A549 (cell line): ENCODE results near the gene MYBL2. TPM values are rescaled to one million over a fixed set of nuclear protein-coding genes. Genes with fewer than 3 reads are reported as not detected.

Experiments used
- ATAC-seq, 2 experiments: fragments of 200-7000 bp in 1 of 2; fragments of >200 bp in 1 of 2; cut with Nextera tagmentation in 1 of 2; cut with Tn5 transposase in 1 of 2; 3 replicates each; pipeline versions ENCODE4 v1.8.0 to v1.9.1; 2018 to 2020; ENCODE audit warnings: mild to moderate bottlenecking in 1 of 2, moderate library complexity in 1 of 2
- CTCF ChIA-PET: fragments of 300-600 bp; sonication (Branson Sonifier 250); formaldehyde crosslinking; extraction: SDS; loops from one replicate; lab custom pipeline; 2021; ENCODE audit warnings: antibody characterized with exemption, inconsistent platforms; lab: Yijun Ruan, JAX
- POLR2A ChIA-PET: fragments of 350-600 bp; formaldehyde crosslinking; extraction: SDS; loops from one replicate; lab custom pipeline; 2021; ENCODE audit warnings: antibody characterized with exemption, inconsistent platforms; lab: Yijun Ruan, JAX
- DNase-seq, 2 experiments: peaks; one replicate each; pipeline versions ENCODE4 v3.0.0 to v3.0.0-alpha.2; 2011 to 2016; ENCODE audit warnings: low read depth in 1 of 2, low spot score in 1 of 2
- FAIRE-seq: peaks from 2 replicates; lab custom pipeline; 2011; peaks lifted over from hg19 to GRCh38; lab: Jason Lieb, UNC
- H3K27ac ChIP-seq, 2 experiments: fragments of >200 bp; sonication (Bioruptor Twin); formaldehyde crosslinking; 3 replicates each; pipeline ENCODE4 v1.5.1; 2016 to 2017
- H3K4me1 ChIP-seq: fragments of >200 bp; sonication (Bioruptor Twin); formaldehyde crosslinking; 3 replicates; pipeline ENCODE4 v1.6.1; 2016
- H3K4me2 ChIP-seq: fragments of >200 bp; sonication (Bioruptor Twin); formaldehyde crosslinking; 3 replicates; pipeline ENCODE4 v1.6.1; 2016
- H3K4me3 ChIP-seq: fragments of >200 bp; sonication (Bioruptor Twin); formaldehyde crosslinking; 3 replicates; pipeline ENCODE4 v1.5.1; 2016
- H3K9me3 ChIP-seq: fragments of >200 bp; sonication (Bioruptor Twin); formaldehyde crosslinking; 3 replicates; pipeline ENCODE4 v1.6.1; 2016
- BHLHE40 ChIP-seq: IDR thresholded peaks from 2 replicates; pipeline ENCODE4 v1.6.1; 2012; ENCODE audit warnings: low read depth, low read length, inconsistent platforms
- CBX2 ChIP-seq: fragments of 200-600 bp; sonication (generic); IDR thresholded peaks from 2 replicates; pipeline ENCODE4 v1.6.1; 2016; ENCODE audit warnings: low read depth, mild to moderate bottlenecking, borderline replicate concordance
- CBX8 ChIP-seq: fragments of 200-600 bp; sonication (generic); IDR thresholded peaks from 2 replicates; pipeline ENCODE4 v1.6.1; 2016
- CHD2 ChIP-seq: fragments of 150-350 bp; IDR thresholded peaks from 2 replicates; pipeline ENCODE4 v1.6.1; 2014; ENCODE audit warnings: low read length; ENCODE audit not compliant: partially characterized antibody
- E2F6 ChIP-seq: IDR thresholded peaks from 2 replicates; pipeline ENCODE4 v1.6.1; 2012; ENCODE audit warnings: low read depth, borderline replicate concordance
- EHF ChIP-seq: fragments of 250-450 bp; sonication (Bioruptor Pico); IDR thresholded peaks from 2 replicates; pipeline ENCODE4 v1.5.0; 2020; ENCODE audit warnings: mild to moderate bottlenecking
- EHMT2 ChIP-seq: fragments of 200-600 bp; sonication (generic); IDR thresholded peaks from 2 replicates; pipeline ENCODE4 v1.6.1; 2016; ENCODE audit warnings: antibody characterized with exemption, low read depth, mild to moderate bottlenecking, moderate library complexity
- ELK1 ChIP-seq: fragments of 150-350 bp; IDR thresholded peaks from 2 replicates; pipeline ENCODE4 v1.6.1; 2014; ENCODE audit warnings: low read depth, mild to moderate bottlenecking, low read length
- FOSB ChIP-seq: fragments of 250-450 bp; sonication (Bioruptor Pico); IDR thresholded peaks from 2 replicates; pipeline ENCODE4 v1.5.0; 2020; ENCODE audit warnings: mild to moderate bottlenecking, moderate library complexity
- GATA3 ChIP-seq: IDR thresholded peaks from 2 replicates; pipeline ENCODE4 v1.6.1; 2012; ENCODE audit warnings: borderline replicate concordance
- HDAC2 ChIP-seq: fragments of 200-600 bp; sonication (generic); IDR thresholded peaks from 2 replicates; pipeline ENCODE4 v1.6.1; 2016
- HOXA7 ChIP-seq: fragments of 250-450 bp; sonication (Bioruptor Pico); IDR thresholded peaks from 2 replicates; pipeline ENCODE4 v1.5.0; 2020; ENCODE audit warnings: mild to moderate bottlenecking, moderate library complexity
- HOXB13 ChIP-seq: fragments of 250-450 bp; sonication (Bioruptor Pico); IDR thresholded peaks from 2 replicates; pipeline ENCODE4 v1.5.0; 2020; ENCODE audit warnings: low read depth, mild to moderate bottlenecking, moderate library complexity
- JUN ChIP-seq, 2 experiments: fragments of >200 bp; sonication (Bioruptor Twin); formaldehyde crosslinking; IDR thresholded peaks; 2 replicates in 1 of 2; 3 replicates in 1 of 2; pipeline ENCODE4 v1.6.1; 2016 to 2017
- KDM5A ChIP-seq: fragments of 200-600 bp; sonication (generic); IDR thresholded peaks from 2 replicates; pipeline ENCODE4 v1.6.1; 2016; ENCODE audit warnings: antibody characterized with exemption, mild to moderate bottlenecking
- MAFK ChIP-seq: fragments of 450-650 bp; IDR thresholded peaks from 2 replicates; pipeline ENCODE4 v1.6.1; 2014; ENCODE audit not compliant: partially characterized antibody
- MAX ChIP-seq: IDR thresholded peaks from 2 replicates; pipeline ENCODE4 v1.6.1; 2012
- MYC ChIP-seq: IDR thresholded peaks from 2 replicates; pipeline ENCODE4 v1.6.1; 2012; ENCODE audit warnings: mild to moderate bottlenecking, inconsistent platforms, low read length, improper control_type of control experiment, borderline replicate concordance
- NFE2L2 ChIP-seq: fragments of 150-350 bp; conservative IDR thresholded peaks from 2 replicates; pipeline ENCODE4 v1.6.1; 2014; ENCODE audit warnings: low read length
- NPAS2 ChIP-seq: fragments of 250-450 bp; sonication (Bioruptor Pico); IDR thresholded peaks from 2 replicates; pipeline ENCODE4 v1.8.0; 2022; ENCODE audit warnings: mild to moderate bottlenecking, moderate library complexity, borderline replicate concordance
- POLR2A ChIP-seq: IDR thresholded peaks from 2 replicates; pipeline ENCODE4 v1.6.1; 2012; ENCODE audit warnings: mild to moderate bottlenecking, low read length
- RARB ChIP-seq: fragments of 250-450 bp; sonication (Bioruptor Pico); IDR thresholded peaks from 2 replicates; pipeline ENCODE4 v1.8.0; 2021; ENCODE audit warnings: mild to moderate bottlenecking, moderate library complexity
- RCOR1 ChIP-seq: fragments of 150-350 bp; IDR thresholded peaks from 2 replicates; pipeline ENCODE4 v1.6.1; 2014; ENCODE audit warnings: antibody characterized with exemption, low read length, low read depth
- REST ChIP-seq: fragments of 200-600 bp; sonication (generic); IDR thresholded peaks from 2 replicates; pipeline ENCODE4 v1.6.1; 2016; ENCODE audit warnings: antibody characterized with exemption, mild to moderate bottlenecking, moderate library complexity
- RFX5 ChIP-seq: fragments of 450-650 bp; IDR thresholded peaks from 2 replicates; pipeline ENCODE4 v1.7.1; 2014; ENCODE audit warnings: antibody characterized with exemption, mild to moderate bottlenecking, moderate library complexity
- RNF2 ChIP-seq: fragments of 200-600 bp; sonication (generic); IDR thresholded peaks from 2 replicates; pipeline ENCODE4 v1.6.1; 2016; ENCODE audit warnings: low read depth, mild to moderate bottlenecking, antibody characterized with exemption, moderate library complexity, borderline replicate concordance
- SMC3 ChIP-seq: fragments of >200 bp; sonication (Bioruptor Twin); formaldehyde crosslinking; IDR thresholded peaks from 3 replicates; pipeline ENCODE4 v1.6.1; 2018; ENCODE audit warnings: inconsistent platforms
- TP53 ChIP-seq: fragments of 250-450 bp; sonication (Bioruptor Pico); IDR thresholded peaks from 2 replicates; pipeline ENCODE4 v1.5.0; 2021; ENCODE audit warnings: mild to moderate bottlenecking, moderate library complexity
- ZFP36 ChIP-seq: fragments of 450-650 bp; IDR thresholded peaks from 2 replicates; pipeline ENCODE4 v1.6.1; 2014; ENCODE audit warnings: borderline replicate concordance; ENCODE audit not compliant: partially characterized antibody
- ZNF302 ChIP-seq: fragments of 250-450 bp; sonication (Bioruptor Pico); IDR thresholded peaks from 2 replicates; pipeline ENCODE4 v1.9.0; 2021; ENCODE audit warnings: inconsistent platforms, mild to moderate bottlenecking, moderate library complexity
- ZSCAN20 ChIP-seq: fragments of 250-450 bp; sonication (Bioruptor Pico); IDR thresholded peaks from 2 replicates; pipeline ENCODE4 v1.8.0; 2022; ENCODE audit warnings: mild to moderate bottlenecking, moderate library complexity
- WGBS: methylation state at CpG from one replicate; pipeline ENCODE4 v1.1.6; 2017; ENCODE audit errors: missing lambda C conversion rate; 5-methylcytosine and 5-hydroxymethylcytosine counted together
- polyA plus RNA-seq, 4 experiments: library from polyadenylated mRNA; depleted of rRNA in 3 of 4; stranded (reverse); fragments of >200 nt; fragmentation: RNase III in 1 of 4; extraction: RNeasy Plus Mini Kit Qiagen cat#74134 plus additional on column Dnase treatment in 1 of 4; gene quantifications; 2 replicates in 3 of 4; 3 replicates in 1 of 4; pipeline ENCODE4 v1.2.3, GENCODE V29; 2011 to 2017

Gene MYBL2
- polyA plus RNA-seq, 2 of the 4 experiments (the other 2 are of a cell fraction): 19.9 to 53.7 TPM

GRCh38 chr20:43681991-43682410, 15.1 kb downstream of the MYBL2 start:
- DNase-seq (no peak), ATAC-seq (no peak), FAIRE-seq (no peak)
- Histone ChIP-seq H3K4me2 (no peak overlapping the region), H3K4me3 (no peak overlapping the region), H3K27ac (no peak overlapping the region), H3K4me1 (no peaks in the 10 kb centered on the region), H3K9me3 (no peaks in the 10 kb centered on the region)
- 54% methylated on average over 2 of the region's 2 CpGs for WGBS
- TF ChIP-seq ZSCAN20 (CRISPR knock-in tag) (no peak), MAFK (no peak), MYC (no peak), JUN (IDR thresholded peaks at IDR 0.05) (no peak), EHF (no peak), CBX2 (no peak), SMC3 (no peak), HOXA7 (CRISPR knock-in tag) (no peak), MAX (no peak), ELK1 (no peak), HOXB13 (CRISPR knock-in tag) (no peak), ZFP36 (no peak), POLR2A (no peak), RCOR1 (no peak), RFX5 (no peak), RARB (CRISPR knock-in tag) (no peak), TP53 (CRISPR knock-in tag) (no peak), CBX8 (no peak), KDM5A (no peak), REST (no peak)
- POLR2A ChIA-PET: no interaction called here
- CTCF ChIA-PET: interaction anchor here (1.0 to 2.3 kb wide), 3 partner anchors 9 to 137 kb away, joined by 3 to 16 read pairs (median 5); no protein-coding TSS in a partner anchor

- Histone ChIP-seq H3K4me1 (no peaks in the 10 kb centered on the region), H3K27ac (no peak overlapping the region), H3K4me3 (no peak overlapping the region), H3K9me3 (no peaks in the 10 kb centered on the region), H3K4me2 (no peak overlapping the region)
- 96% methylated on average over 9 of the region's 9 CpGs for WGBS
- ChIA-PET POLR2A (no interaction called here), CTCF (interaction anchor here (1.0 to 2.3 kb wide), 3 partner anchors 9 to 137 kb away, joined by 3 to 16 read pairs (median 5); no protein-coding TSS in a partner anchor)
- ATAC-seq (no peak), DNase-seq (no peak), FAIRE-seq (no peak)
- no peak for TF ChIP-seq GATA3
- no peak for TF ChIP-seq NPAS2
- no peak for TF ChIP-seq ZSCAN20 (CRISPR knock-in tag)
- no peak for TF ChIP-seq E2F6
- no peak for TF ChIP-seq ZNF302 (CRISPR knock-in tag)
- TF ChIP-seq HDAC2: no peak
- no peak for TF ChIP-seq CBX8
- no peak for TF ChIP-seq ZFP36
- TF ChIP-seq FOSB (CRISPR knock-in tag): no peak
- no peak for TF ChIP-seq HOXB13 (CRISPR knock-in tag)
- TF ChIP-seq RNF2: no peak
- no peak for TF ChIP-seq CHD2
- TF ChIP-seq EHMT2: no peak
- no peak for TF ChIP-seq NFE2L2
- no peak for TF ChIP-seq REST
- TF ChIP-seq BHLHE40: no peak
These were observed 15.5 kb downstream of the MYBL2 start for GRCh38 chr20:43682446-43682845.
